Panc1 (cell line): ENCODE measurements around the gene BTRC. TPM values are rescaled to one million over a fixed set of nuclear protein-coding genes. Genes with fewer than 3 reads are reported as not detected.
"Not testable (repeated sequence)": the region's sequence is repeated elsewhere in the genome, so short reads cannot be mapped to it uniquely, and the experiment has no call there.

Source experiments
- ATAC-seq: fragments of 200-7000 bp; cut with Tn5 transposase; 2 replicates; pipeline ENCODE4 v1.9.1; 2020; ENCODE audit warnings: mild to moderate bottlenecking, moderate library complexity
- BruUV-seq: library from RNA; stranded (reverse); fragments of 400-500 nt; replicated peaks from 2 replicates; lab custom pipeline; 2021; lab: Mats Ljungman, UMichigan
- CTCF ChIA-PET: fragments of 300-600 bp; sonication (Branson Sonifier 250); formaldehyde crosslinking; loops from one replicate; lab custom pipeline; 2022; ENCODE audit warnings: antibody characterized with exemption; lab: Charles Lee
- POLR2A ChIA-PET: fragments of 300-600 bp; sonication (Branson Sonifier 250); formaldehyde crosslinking; loops from one replicate; lab custom pipeline; 2022; ENCODE audit warnings: antibody characterized with exemption; lab: Charles Lee
- DNase-seq: peaks from one replicate; pipeline ENCODE4 v3.0.0-alpha.2; 2010; ENCODE audit warnings: low read depth, low spot score
- H3K27ac ChIP-seq: 2 replicates; pipeline ENCODE4 v1.5.1; 2011; ENCODE audit warnings: mild to moderate bottlenecking, low read length, inconsistent platforms
- H3K27me3 ChIP-seq: fragments of 200-500 bp; sonication (Bioruptor generic); 2 replicates; pipeline ENCODE4 v1.6.0; 2014; ENCODE audit warnings: low read length, inconsistent platforms; ENCODE audit not compliant: control insufficient read depth, insufficient read depth
- H3K36me3 ChIP-seq: fragments of 200-500 bp; sonication (Bioruptor generic); 2 replicates; pipeline ENCODE4 v1.5.1; 2014; ENCODE audit warnings: inconsistent platforms, mild to moderate bottlenecking, low read length, moderate library complexity; ENCODE audit not compliant: control insufficient read depth, insufficient read depth
- H3K4me1 ChIP-seq: 2 replicates; pipeline ENCODE4 v1.5.1; 2011; ENCODE audit warnings: inconsistent platforms, mild to moderate bottlenecking, low read length, moderate library complexity; ENCODE audit not compliant: control insufficient read depth, insufficient read depth
- H3K4me3 ChIP-seq, 2 experiments: 2 replicates each; pipeline ENCODE4 v1.5.1; 2011 to 2012; ENCODE audit warnings: low read depth in 2 of 2, low read length in 2 of 2, mild to moderate bottlenecking in 2 of 2, inconsistent platforms in 1 of 2, moderate library complexity in 1 of 2
- H3K9me3 ChIP-seq: fragments of 200-500 bp; sonication (Bioruptor generic); 2 replicates; pipeline ENCODE4 v1.5.1; 2014; ENCODE audit warnings: low read depth, mild to moderate bottlenecking, inconsistent platforms, low read length, moderate library complexity; ENCODE audit not compliant: control insufficient read depth, insufficient read depth
- CTCF ChIP-seq: fragments of 450-650 bp; IDR thresholded peaks from 2 replicates; pipeline ENCODE4 v1.5.1; 2017; ENCODE audit warnings: mild to moderate bottlenecking
- POLR2AphosphoS5 ChIP-seq: IDR thresholded peaks from 2 replicates; pipeline ENCODE4 v1.6.1; 2012; ENCODE audit warnings: mild to moderate bottlenecking, low read depth, low read length, moderate library complexity
- REST ChIP-seq, 2 experiments: IDR thresholded peaks; 2 replicates each; pipeline ENCODE4 v1.6.1; 2011 to 2012; ENCODE audit warnings: low read depth in 2 of 2, control low read depth in 1 of 2, low read length in 1 of 2, mild to moderate bottlenecking in 1 of 2, moderate library complexity in 1 of 2; ENCODE audit not compliant: insufficient read depth in 1 of 2
- SIN3A ChIP-seq: IDR thresholded peaks from 2 replicates; pipeline ENCODE4 v1.6.1; 2012; ENCODE audit warnings: low read depth, mild to moderate bottlenecking, low read length, moderate library complexity, borderline replicate concordance; ENCODE audit not compliant: insufficient read depth
- TCF7L2 ChIP-seq: IDR thresholded peaks from 2 replicates; pipeline ENCODE4 v1.6.1; 2011; ENCODE audit warnings: mild to moderate bottlenecking, low read depth, low read length, inconsistent platforms
- in situ Hi-C: cut with HindIII; loops from 2 replicates; pipeline ENCODE4 v1.10.0; 2016; ENCODE audit warnings: low sequenced_read_pairs, low pct_unique_long_range_greater_than_20kb
- intact Hi-C: fragments of 100-400 bp; cut with micrococcal nuclease; formaldehyde crosslinking; loops from one replicate; pipeline ENCODE4 v1.10.0; 2022; ENCODE audit not compliant: unreplicated experiment
- total RNA-seq: library from RNA; stranded (reverse); gene quantifications from one replicate; pipeline ENCODE4 v1.2.1, GENCODE V29; 2021; ENCODE audit not compliant: unreplicated experiment

BTRC gene
- total RNA-seq, 1 experiment from 2014 or later: 22.1 TPM

- H3K36me3 ChIP-seq: no peaks in the 10 kb centered on the region
- no TSS peak for BruUV-seq
- no peak overlapping the region for H3K4me3 ChIP-seq
- CTCF ChIA-PET: interaction anchor here (0.6 kb wide), 1 partner anchor 96 kb away, joined by 3 read pairs; no protein-coding TSS in a partner anchor
- no peak overlapping the region for H3K27ac ChIP-seq
- H3K4me1 ChIP-seq: 0 out of 2 replicates have a peak, but pooled peaks cover 6% of the 10 kb centered on the region
- DNase-seq (peak; percentile 67), ATAC-seq (peak; percentile 92)
- POLR2A ChIA-PET: no interaction called here
- H3K9me3 ChIP-seq: no peaks in the 10 kb centered on the region
- in situ Hi-C loops (no loop called here), intact Hi-C loops (no loop called here)
- TF ChIP-seq SIN3A: no peak
- no peak for TF ChIP-seq REST (IDR thresholded peaks at IDR 0.05; ENCODE audit: insufficient read depth in 1 of 2, low read depth in 2 of 2, low read length in 1 of 2)
- no peak for TF ChIP-seq CTCF
- no peak for TF ChIP-seq POLR2AphosphoS5
- no peak for TF ChIP-seq TCF7L2
- H3K27me3 ChIP-seq: no peaks in the 10 kb centered on the region
Measured at GRCh38 chr10:101367569-101368453, 13.8 kb downstream of the BTRC start.

GRCh38 chr10:101373063-101373462 is 19.1 kb downstream of the BTRC start:
- no peaks in the 10 kb centered on the region for H3K9me3 ChIP-seq
- no peak for TF ChIP-seq SIN3A
- no peak for TF ChIP-seq POLR2AphosphoS5
- TF ChIP-seq CTCF: no peak
- no peak for TF ChIP-seq REST (IDR thresholded peaks at IDR 0.05; ENCODE audit: insufficient read depth in 1 of 2, low read depth in 2 of 2, low read length in 1 of 2)
- no peak for TF ChIP-seq TCF7L2
- POLR2A ChIA-PET: no interaction called here
- H3K27me3 ChIP-seq: no peaks in the 10 kb centered on the region
- BruUV-seq: no TSS peak
- no peak for DNase-seq
- no peaks in the 10 kb centered on the region for H3K4me1 ChIP-seq
- intact Hi-C loops (no loop called here), in situ Hi-C loops (no loop called here)
- no peak overlapping the region for H3K4me3 ChIP-seq
- no peaks in the 10 kb centered on the region for H3K36me3 ChIP-seq
- no peak overlapping the region for H3K27ac ChIP-seq
- ATAC-seq: no peak
- CTCF ChIA-PET: no interaction called here

- H3K9me3 ChIP-seq, ATAC-seq, in situ Hi-C loops, CTCF ChIA-PET, H3K4me3 ChIP-seq, H3K27me3 ChIP-seq, intact Hi-C loops, BruUV-seq, H3K27ac ChIP-seq, POLR2A ChIA-PET, H3K36me3 ChIP-seq, DNase-seq, H3K4me1 ChIP-seq: not testable (repeated sequence)
Measured at GRCh38 chr10:101373993-101374392, 20.0 kb downstream of the BTRC start.
